NCI-H2107 treated with DMSO at 0.1 percent for 48 hours (cell line): Measurements from ENCODE around the gene GNAI1.
A peak's percentile ranks its signal among the peaks of the same experiment; 100 is the strongest.

Source experiments
- DNase-seq: peaks from one replicate; lab custom pipeline; 2025; ENCODE audit not compliant: unreplicated experiment; lab: John Stamatoyannopoulos, UW

Gene GNAI1

DNA sequence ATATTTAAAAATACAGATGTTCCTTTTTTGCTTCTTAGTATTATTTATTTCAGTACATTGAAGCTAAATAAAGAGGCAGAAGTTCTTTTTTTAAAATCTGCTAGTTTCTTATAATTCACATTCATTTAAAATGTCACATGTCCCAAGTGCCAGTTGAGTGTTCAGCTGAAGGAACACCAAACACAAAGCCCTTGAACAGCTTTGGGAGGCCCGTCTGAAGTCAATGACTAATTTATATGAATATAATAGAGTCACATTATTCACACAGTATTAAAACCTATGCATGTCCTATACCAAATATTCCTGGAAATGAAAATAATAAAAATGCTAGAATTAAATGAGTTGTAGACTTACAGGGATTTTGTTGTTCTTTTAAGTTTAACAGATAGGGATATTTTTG, 70.3 kb downstream of the GNAI1 start:
- no peak for DNase-seq

DNA sequence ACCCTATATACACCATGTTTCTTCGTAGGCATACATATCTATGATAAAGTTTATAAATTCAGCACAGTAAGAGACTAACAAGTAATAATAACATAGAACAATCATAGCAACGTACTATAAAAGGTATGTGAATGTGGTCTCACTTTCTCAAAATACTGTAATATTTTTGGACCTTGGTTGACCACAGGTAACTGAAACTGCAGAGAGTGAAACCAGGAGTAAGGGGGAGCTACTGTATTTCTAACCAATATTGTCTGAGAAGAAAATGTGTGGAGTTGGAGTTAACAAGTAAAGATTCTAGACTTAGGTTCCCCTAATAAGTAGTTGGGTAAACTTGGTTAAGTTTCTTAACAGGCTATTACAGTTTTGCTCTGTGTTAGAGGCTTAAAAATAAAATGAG, 72.1 kb downstream of the GNAI1 start:
- no peak for DNase-seq

- DNase-seq, result no peak
Measured at GRCh38 chr7:80207501-80207900, 72.9 kb downstream of the GNAI1 start.

- DNase-seq, result no peak
Measured at GRCh38 chr7:80208700-80209099, 74.1 kb downstream of the GNAI1 start.

GRCh38 chr7:80210400-80210799, 75.8 kb downstream of the GNAI1 start:
- peak; percentile 35 for DNase-seq

DNA sequence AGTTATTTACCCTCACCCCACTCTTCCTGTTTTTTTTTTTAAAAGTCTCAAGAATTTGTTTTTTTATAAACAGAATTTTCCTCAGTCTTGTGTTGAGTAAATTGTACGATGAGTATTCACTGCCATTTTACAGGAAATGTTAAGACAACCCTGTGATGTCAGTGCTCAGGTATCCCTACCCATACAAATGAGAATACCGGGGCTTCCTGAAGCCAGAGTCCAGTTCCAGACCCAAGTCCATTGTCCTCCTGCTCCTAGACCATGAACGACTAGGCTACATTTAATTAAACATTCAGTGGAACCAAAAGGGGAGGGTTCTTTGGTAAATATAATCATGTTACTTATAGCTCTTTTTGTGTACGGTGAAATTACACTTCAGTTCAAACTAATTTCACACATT, 79.2 kb downstream of the GNAI1 start:
- DNase-seq, result no peak

DNA sequence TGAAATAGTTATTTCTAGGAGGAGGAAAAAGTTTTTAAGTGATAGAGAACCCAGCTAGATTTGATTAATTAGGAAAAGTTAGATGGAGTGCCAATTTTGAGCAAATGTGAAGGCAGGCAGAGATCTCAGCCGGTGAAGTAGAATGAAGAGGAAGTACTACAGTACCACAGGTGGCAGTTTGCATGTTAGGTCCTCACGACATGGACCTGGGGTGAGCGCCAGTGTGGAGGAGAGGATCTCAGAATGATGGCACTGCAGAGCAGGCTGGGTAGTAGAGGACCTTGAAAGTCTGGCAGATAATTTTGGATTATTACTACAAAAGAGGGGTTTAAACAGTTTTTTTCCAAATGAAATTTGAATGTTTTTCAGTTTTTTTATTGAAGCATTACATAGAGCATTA, 81.1 kb downstream of the GNAI1 start:
- no peak for DNase-seq

DNA sequence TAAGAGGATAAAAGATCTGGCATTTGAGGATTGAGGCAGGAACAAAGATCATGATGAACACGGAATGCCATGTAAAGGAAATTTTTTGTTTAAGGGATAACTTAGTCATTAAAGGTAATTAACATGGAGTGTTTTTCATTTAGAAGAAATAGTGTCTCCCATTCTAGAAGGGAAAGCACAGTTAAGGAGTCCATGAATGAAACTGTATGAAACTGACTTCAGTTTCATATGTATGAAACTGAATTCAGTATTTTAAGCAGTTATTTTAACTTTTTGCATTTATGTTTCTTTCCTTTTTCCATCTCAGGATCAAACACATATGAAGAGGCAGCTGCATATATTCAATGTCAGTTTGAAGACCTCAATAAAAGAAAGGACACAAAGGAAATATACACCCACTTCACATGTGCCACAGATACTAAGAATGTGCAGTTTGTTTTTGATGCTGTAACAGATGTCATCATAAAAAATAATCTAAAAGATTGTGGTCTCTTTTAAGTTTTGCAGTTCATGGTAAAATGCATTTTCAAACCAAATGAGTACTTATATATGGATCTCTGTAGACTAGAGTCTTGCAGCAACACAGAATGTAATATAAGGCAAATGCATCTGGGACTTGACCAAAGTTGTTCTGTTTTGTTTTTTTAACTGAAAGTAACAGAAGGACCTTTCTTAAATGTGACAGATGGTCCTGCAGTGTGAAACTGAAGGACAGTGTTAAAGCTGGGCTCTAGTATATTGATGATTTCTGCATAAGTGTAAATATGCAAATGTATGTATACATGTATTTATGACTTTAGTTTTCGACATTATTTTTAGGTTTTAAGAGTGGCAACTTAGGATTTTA, 82.6 kb downstream of the GNAI1 start:
- DNase-seq, result no peak

- no peak for DNase-seq
Measured at GRCh38 chr7:80218723-80219122, 84.1 kb downstream of the GNAI1 start.

GRCh38 chr7:80220022-80220634, 85.5 kb downstream of the GNAI1 start:
- DNase-seq, result no peak

GRCh38 chr7:80224415-80224814, 89.8 kb downstream of the GNAI1 start:
- no peak for DNase-seq

DNA sequence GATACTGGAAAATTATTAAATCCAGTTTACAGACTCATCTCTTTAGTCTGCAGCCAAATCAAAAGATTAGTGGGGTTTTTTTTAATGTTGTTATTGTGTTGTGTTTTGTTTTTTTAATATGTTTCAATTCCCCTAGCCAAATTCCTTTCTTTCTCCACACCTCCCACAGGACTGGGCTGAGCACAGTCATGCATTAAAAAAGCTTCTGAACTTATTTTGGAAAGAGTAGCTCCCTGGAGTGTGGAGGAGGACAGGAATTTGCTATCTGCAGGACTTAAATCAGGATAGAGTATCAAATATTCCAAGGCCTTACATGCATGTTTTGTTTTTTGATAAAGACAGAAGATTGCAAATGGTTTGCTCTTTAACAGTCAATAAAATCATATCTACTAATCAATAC, 90.7 kb downstream of the GNAI1 start:
- DNase-seq, result no peak

DNA sequence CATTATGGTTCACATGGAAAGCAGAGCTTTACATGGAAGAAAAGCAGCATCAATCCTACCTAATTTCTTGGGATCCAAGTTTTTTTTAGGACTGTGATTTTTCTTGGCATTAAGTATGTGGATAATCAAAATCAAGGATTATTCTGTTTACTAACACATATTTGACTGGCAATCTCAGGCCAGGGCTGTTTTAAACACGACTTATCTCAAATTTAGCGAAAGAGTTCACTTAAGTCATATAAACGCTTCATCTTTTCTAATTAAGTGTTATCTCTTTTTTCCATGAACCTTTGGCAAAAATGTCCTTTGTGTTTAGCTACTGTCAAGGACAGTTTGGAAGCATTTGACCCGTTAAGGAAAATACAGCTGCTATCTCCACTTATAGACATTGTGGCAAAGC, 92.0 kb downstream of the GNAI1 start:
- no peak for DNase-seq

GRCh38 chr7:80230327-80230726, 95.7 kb downstream of the GNAI1 start:
- no peak for DNase-seq

DNA sequence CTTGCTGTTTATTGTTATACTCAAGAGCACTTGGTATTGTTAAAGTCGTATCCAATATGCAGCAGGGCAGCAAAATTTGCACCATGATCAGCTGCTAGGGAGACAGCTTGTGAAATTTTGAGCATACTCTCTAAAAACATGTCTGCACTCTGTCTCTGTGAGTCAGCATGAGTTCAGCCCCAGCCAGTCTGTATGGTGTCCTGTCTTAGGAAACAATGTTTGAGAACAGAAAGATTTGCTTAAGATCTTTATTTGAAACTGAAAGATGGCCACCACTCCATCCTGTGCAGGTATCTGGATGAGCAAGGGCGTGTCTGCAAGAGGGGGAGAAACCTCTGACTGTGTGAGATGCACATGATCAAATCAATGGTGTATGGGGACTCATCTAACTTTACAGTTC, 97.1 kb downstream of the GNAI1 start:
- no peak for DNase-seq

DNA sequence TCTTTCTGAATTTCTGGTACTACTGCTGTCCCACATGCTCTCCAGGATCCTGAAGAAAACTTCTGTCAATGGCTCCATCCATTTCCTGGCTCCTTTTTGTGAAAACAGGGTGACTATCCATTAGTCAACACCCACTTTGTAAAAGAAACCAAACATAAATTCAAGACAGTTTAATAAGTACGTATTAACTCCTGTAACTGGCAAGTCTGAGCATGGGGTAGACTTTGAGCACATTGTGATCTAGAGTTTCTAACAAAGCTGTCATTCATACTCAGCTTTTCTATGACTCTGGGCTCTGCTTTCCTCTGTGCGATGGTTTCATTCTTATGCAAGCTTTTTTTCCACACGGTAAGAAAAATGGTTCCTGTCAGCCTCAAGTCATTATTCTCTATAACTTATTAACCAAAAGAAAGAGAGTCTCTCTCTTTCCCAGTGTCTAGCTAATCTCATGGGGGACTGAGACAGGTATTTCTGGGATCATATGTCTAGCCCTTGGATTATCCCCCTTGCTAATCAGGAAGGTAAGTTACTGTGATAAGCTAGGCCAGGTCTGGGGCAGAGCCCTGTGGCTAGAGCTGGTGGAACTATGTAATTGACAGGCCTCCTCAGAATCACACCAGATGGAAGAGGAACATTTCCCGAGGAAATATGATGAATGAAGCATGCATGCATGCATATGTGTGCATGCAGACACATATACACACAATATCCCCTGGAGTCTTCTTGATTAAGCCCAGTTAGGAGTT, 98.5 kb downstream of the GNAI1 start:
- no peak for DNase-seq

- DNase-seq, result no peak
Measured at GRCh38 chr7:80235334-80235733, 100.7 kb downstream of the GNAI1 start.

- DNase-seq, result no peak
Measured at GRCh38 chr7:80236681-80237080, 102.0 kb downstream of the GNAI1 start.

DNA sequence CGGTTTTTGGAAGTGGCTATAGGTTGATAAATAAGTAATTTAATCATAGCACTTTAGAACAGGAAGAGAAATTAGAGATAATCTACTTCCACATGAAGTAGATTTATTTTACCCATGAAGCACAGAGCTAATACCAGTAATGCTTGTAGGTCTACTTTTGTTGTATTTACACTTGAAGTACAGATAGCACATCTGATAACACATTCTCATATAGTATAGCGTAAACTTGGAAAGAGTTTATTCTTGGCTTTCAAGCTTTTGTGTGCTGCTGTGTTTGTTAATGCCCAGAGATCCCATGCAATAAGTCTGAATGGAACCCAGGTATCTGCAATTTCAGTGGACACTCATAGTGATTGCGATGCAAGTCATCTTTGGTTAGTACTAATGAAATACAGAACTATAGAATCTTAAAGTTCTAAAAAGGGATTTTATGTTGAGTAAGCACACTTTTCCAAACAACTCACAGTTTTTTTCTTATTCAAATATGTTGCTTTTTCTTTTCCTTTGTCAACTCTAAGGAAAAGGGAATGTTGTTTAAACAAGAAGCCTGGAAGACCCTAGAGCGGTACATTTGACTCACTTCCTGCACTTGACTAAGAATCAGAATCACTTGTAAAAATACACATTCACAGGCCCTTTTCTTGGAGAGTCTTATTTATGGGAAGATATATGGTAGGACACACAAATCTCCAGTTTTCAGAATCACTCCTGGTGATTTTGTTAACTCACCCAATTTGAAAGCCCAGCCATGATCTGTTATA, 105.8 kb downstream of the GNAI1 start:
- no peak for DNase-seq

- DNase-seq, result no peak
Measured at GRCh38 chr7:80241671-80242070, 107.0 kb downstream of the GNAI1 start.

DNA sequence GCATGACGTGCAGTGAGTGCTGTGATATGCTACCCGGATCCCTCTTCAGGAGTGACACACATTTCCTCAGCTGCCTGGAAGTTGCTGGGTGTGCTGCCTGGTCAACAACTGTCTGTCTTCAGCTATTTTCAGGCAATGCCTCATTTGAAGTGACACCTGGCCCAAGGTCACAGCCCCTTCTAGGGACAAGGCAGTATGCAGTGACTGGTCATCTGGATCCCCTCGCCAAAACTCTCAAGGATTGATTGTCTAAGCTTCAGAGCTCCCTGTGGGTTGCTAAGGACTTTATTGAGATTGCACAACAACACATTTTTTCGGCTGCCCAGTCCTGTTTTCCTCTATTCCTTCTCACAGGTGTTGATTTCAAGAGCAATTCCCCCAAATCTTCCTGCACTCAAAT, 108.8 kb downstream of the GNAI1 start:
- DNase-seq, result no peak
